HL-60 (cell line): ENCODE measurements around the gene USP11.

Source experiments
- DNase-seq, 2 experiments: peaks; one replicate each; pipeline ENCODE4 v3.0.0-alpha.2; 2010 to 2020; ENCODE audit warnings: low read depth in 1 of 2, low spot score in 1 of 2
- H3K27ac ChIP-seq: fragments of 250-450 bp; sonication (Bioruptor Pico); replicated peaks from 2 replicates; pipeline ENCODE4 v1.5.1; 2020; ENCODE audit warnings: mild to moderate bottlenecking, moderate library complexity
- H3K27me3 ChIP-seq: fragments of 250-450 bp; sonication (Bioruptor Pico); 2 replicates; pipeline ENCODE4 v1.5.1; 2021; ENCODE audit warnings: mild to moderate bottlenecking, moderate library complexity; ENCODE audit not compliant: insufficient read depth, poor library complexity, severe bottlenecking
- H3K4me3 ChIP-seq: replicated peaks from 2 replicates; pipeline ENCODE4 v1.5.1; 2011; ENCODE audit warnings: mild to moderate bottlenecking, control low read depth, low read length; ENCODE audit not compliant: insufficient read depth
- CTCF ChIP-seq: IDR thresholded peaks from one replicate; pipeline ENCODE4 v1.5.1; 2011; ENCODE audit warnings: low read length, control low read depth, inconsistent platforms; ENCODE audit not compliant: insufficient read depth
- GABPA ChIP-seq: IDR thresholded peaks from 2 replicates; pipeline ENCODE4 v1.6.1; 2012; ENCODE audit warnings: low read depth
- POLR2AphosphoS5 ChIP-seq: IDR thresholded peaks from 2 replicates; pipeline ENCODE4 v1.6.1; 2012; ENCODE audit warnings: low read depth
- SPI1 ChIP-seq: IDR thresholded peaks from 2 replicates; pipeline ENCODE4 v1.6.1; 2012; ENCODE audit warnings: low read depth, mild to moderate bottlenecking, borderline replicate concordance
- TF ChIP-seq, protein P1 (sequence below): IDR thresholded peaks from 2 replicates; pipeline ENCODE4 v1.6.1; 2012; ENCODE audit warnings: low read depth; ENCODE audit not compliant: insufficient replicate concordance

Gene USP11

GRCh38 chrX:47227334-47227583, 5.5 kb upstream of the USP11 start:
- Histone ChIP-seq H3K27ac (no peak overlapping the region), H3K27me3 (no peaks in the 10 kb centered on the region), H3K4me3 (no peak overlapping the region)
- DNase-seq: no peak
- TF ChIP-seq, protein P1, sequence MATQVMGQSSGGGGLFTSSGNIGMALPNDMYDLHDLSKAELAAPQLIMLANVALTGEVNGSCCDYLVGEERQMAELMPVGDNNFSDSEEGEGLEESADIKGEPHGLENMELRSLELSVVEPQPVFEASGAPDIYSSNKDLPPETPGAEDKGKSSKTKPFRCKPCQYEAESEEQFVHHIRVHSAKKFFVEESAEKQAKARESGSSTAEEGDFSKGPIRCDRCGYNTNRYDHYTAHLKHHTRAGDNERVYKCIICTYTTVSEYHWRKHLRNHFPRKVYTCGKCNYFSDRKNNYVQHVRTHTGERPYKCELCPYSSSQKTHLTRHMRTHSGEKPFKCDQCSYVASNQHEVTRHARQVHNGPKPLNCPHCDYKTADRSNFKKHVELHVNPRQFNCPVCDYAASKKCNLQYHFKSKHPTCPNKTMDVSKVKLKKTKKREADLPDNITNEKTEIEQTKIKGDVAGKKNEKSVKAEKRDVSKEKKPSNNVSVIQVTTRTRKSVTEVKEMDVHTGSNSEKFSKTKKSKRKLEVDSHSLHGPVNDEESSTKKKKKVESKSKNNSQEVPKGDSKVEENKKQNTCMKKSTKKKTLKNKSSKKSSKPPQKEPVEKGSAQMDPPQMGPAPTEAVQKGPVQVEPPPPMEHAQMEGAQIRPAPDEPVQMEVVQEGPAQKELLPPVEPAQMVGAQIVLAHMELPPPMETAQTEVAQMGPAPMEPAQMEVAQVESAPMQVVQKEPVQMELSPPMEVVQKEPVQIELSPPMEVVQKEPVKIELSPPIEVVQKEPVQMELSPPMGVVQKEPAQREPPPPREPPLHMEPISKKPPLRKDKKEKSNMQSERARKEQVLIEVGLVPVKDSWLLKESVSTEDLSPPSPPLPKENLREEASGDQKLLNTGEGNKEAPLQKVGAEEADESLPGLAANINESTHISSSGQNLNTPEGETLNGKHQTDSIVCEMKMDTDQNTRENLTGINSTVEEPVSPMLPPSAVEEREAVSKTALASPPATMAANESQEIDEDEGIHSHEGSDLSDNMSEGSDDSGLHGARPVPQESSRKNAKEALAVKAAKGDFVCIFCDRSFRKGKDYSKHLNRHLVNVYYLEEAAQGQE: no peak
- TF ChIP-seq SPI1 (no peak), POLR2AphosphoS5 (no peak)

- no peak for DNase-seq
- TF ChIP-seq, protein P1: no peak
- TF ChIP-seq GABPA (no peak), CTCF (no peak), POLR2AphosphoS5 (no peak), SPI1 (no peak)
- H3K27ac ChIP-seq: no peak overlapping the region
- H3K27me3 ChIP-seq: no peaks in the 10 kb centered on the region
- no peak overlapping the region for H3K4me3 ChIP-seq
These were observed 4.1 kb upstream of the USP11 start for GRCh38 chrX:47228550-47229270.

- no peak for DNase-seq
- no peaks in the 10 kb centered on the region for H3K27me3 ChIP-seq
- TF ChIP-seq CTCF: no peak
- TF ChIP-seq, protein P1: no peak
- no peak for TF ChIP-seq GABPA
- TF ChIP-seq SPI1: no peak
- no peak for TF ChIP-seq POLR2AphosphoS5
- H3K27ac ChIP-seq: no peak overlapping the region
- no peak overlapping the region for H3K4me3 ChIP-seq
These were observed 3.4 kb upstream of the USP11 start for GRCh38 chrX:47229427-47229826.
